ENCODE data around the gene RPS19BP1.

GRCh38 chr22:39498368-39498767, 34.2 kb downstream of the RPS19BP1 start:
- no peak for TF ChIP-seq NFIC (IDR thresholded peaks at IDR 0.05; ENCODE audit: borderline replicate concordance)
- no peak for TF ChIP-seq ZBTB33 (IDR thresholded peaks at IDR 0.05; ENCODE audit: borderline replicate concordance, low read depth)
- no peak for TF ChIP-seq CTCF (IDR thresholded peaks at IDR 0.05)
- TF ChIP-seq PBX3 (IDR thresholded peaks at IDR 0.05): no peak
- TF ChIP-seq POLR2AphosphoS5 (IDR thresholded peaks at IDR 0.05; ENCODE audit: low read depth, low read length): no peak
- TF ChIP-seq REST (IDR thresholded peaks at IDR 0.05; ENCODE audit: low read depth, low read length): no peak

All from SK-N-SH (cell line).